Heart left ventricle (tissue), 13 donors: ENCODE results near the gene GAP43.
"Not testable (repeated sequence)": the region's sequence is repeated elsewhere in the genome, so short reads cannot be mapped to it uniquely, and the experiment has no call there.

ENCODE experiments used
- POLR2A ChIP-seq, 2 donors: fragments of 450-650 bp; IDR thresholded peaks; one replicate each; pipeline ENCODE4 v1.6.1; 2017; ENCODE audit warnings: antibody characterized with exemption in 2 of 2, mild to moderate bottlenecking in 2 of 2, moderate library complexity in 2 of 2
- TF ChIP-seq, protein P1 (sequence below), 12 donors: fragments of 200-600 bp; sonication (generic) in 4 of 12; IDR thresholded peaks; one replicate each; pipeline versions ENCODE4 v1.5.0 to v1.8.0; 2018 to 2022; ENCODE audit warnings: antibody characterized with exemption in 12 of 12, mild to moderate bottlenecking in 5 of 12
- donor health status: ischemic (EF 13 %, LVEDD 7.1; RV severe dilation, severe dysfunction).
- donor health status: DM: no; HTN: yes; CAD: no.
- donor health status: DM: no; HTN: no; CAD: no.
- donor health status: ischemic (EF 25% LVEDD 6.9; RV normal size, moderate dysfunction).
- donor health status: ischemic (EF 25% LVEDD 5.7; RV mildly dilated, moderate dysfunction).
- donor health status: ischemic (EF 35%, LVEDD 5.7; RV mildly dilated, moderate dysfunction).
- donor health status: nonischemic (EF 11% LVEDD 7.7; RV severe dilation, severe dysfunction).
- donor health status: DM: yes; HTN: yes; CAD: no.
- donor health status: PGD.
- donor health status: ischemic (EF 29% LVEDD 5.4; RV normal size, mild dysfunction).
- donor health status: nonischemic (EF 23%, LVEDD 6.1; RV moderate dilation, normal function).

DNA sequence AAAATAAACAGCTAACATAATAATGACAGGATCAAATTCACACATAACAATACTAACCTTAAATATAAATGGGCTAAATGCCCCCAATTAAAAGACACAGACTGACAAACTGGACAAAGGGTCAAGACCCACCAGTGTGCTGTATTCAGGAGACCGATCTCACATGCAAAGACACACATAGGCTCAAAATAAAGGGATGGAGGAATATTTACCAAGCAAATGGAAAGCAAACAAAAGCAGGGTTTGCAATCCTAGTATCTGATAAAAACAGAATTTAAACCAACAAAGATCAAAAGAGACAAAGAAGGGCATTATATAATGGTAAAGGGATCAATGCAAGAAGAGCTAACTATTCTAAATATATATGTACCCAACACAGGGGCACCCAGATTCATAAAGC, 129.7 kb downstream of the GAP43 start:
- not testable (repeated sequence) for TF ChIP-seq POLR2A (IDR thresholded peaks at IDR 0.05)
- TF ChIP-seq, protein P1, sequence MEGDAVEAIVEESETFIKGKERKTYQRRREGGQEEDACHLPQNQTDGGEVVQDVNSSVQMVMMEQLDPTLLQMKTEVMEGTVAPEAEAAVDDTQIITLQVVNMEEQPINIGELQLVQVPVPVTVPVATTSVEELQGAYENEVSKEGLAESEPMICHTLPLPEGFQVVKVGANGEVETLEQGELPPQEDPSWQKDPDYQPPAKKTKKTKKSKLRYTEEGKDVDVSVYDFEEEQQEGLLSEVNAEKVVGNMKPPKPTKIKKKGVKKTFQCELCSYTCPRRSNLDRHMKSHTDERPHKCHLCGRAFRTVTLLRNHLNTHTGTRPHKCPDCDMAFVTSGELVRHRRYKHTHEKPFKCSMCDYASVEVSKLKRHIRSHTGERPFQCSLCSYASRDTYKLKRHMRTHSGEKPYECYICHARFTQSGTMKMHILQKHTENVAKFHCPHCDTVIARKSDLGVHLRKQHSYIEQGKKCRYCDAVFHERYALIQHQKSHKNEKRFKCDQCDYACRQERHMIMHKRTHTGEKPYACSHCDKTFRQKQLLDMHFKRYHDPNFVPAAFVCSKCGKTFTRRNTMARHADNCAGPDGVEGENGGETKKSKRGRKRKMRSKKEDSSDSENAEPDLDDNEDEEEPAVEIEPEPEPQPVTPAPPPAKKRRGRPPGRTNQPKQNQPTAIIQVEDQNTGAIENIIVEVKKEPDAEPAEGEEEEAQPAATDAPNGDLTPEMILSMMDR (IDR thresholded peaks at IDR 0.05), result not testable (repeated sequence)
